Ovary (tissue), 9 donors: Measurements from ENCODE around the gene CLDN22. TPM values are rescaled to one million over a fixed set of nuclear protein-coding genes. Genes with fewer than 3 reads are reported as not detected.

ENCODE experiments used
- DNase-seq, 5 donors: peaks; one replicate each; pipeline ENCODE4 v3.0.0-alpha.2; 2019 to 2020
- H3K27ac ChIP-seq, 2 donors: fragments of 200-600 bp; one replicate each; pipeline versions ENCODE4 v1.5.1 to v1.8.0; 2019 to 2022
- H3K27me3 ChIP-seq: fragments of 200-600 bp; one replicate; pipeline ENCODE4 v1.8.0; 2022
- H3K36me3 ChIP-seq: fragments of 200-600 bp; sonication (generic); one replicate; pipeline ENCODE4 v1.5.1; 2019
- H3K4me1 ChIP-seq: one replicate; pipeline ENCODE4 v1.8.1; 2013; ENCODE audit warnings: mild to moderate bottlenecking, moderate library complexity; ENCODE audit not compliant: insufficient read depth
- H3K4me3 ChIP-seq: fragments of 200-600 bp; sonication (generic); one replicate; pipeline ENCODE4 v1.5.1; 2017
- H3K9me3 ChIP-seq, 2 donors: fragments of 200-600 bp in 1 of 2; sonication (generic) in 1 of 2; one replicate each; pipeline versions ENCODE4 v1.5.1 to v1.8.1; 2013 to 2019; ENCODE audit warnings: mild to moderate bottlenecking in 1 of 2, moderate library complexity in 1 of 2
- EP300 ChIP-seq: sonication (generic); formaldehyde crosslinking; IDR thresholded peaks from one replicate; pipeline ENCODE4 v1.6.1; 2017; ENCODE audit warnings: antibody characterized with exemption
- POLR2A ChIP-seq: fragments of 450-650 bp; IDR thresholded peaks from one replicate; pipeline ENCODE4 v1.6.1; 2017; ENCODE audit warnings: antibody characterized with exemption, mild to moderate bottlenecking, moderate library complexity
- whole genome bisulfite sequencing, 3 donors: extraction: QIAGEN DNeasy Blood & Tissue Kit in 1 of 3; methylation state at CpG; one replicate each; pipeline versions ENCODE4 v1.1.5 to v1.1.7; 2013 to 2017; 5-methylcytosine and 5-hydroxymethylcytosine counted together
- intact Hi-C, 4 donors: fragments of 100-400 bp; cut with DNase I; formaldehyde crosslinking; loops; one replicate each; pipeline versions ENCODE4 v1.11.0 to v1.15.1; 2022 to 2023
- polyA plus RNA-seq, 2 donors: library from polyadenylated mRNA; stranded (reverse); fragments of 200-250 nt in 1 of 2; fragments of 350-450 nt in 1 of 2; fragmentation: Illumina TruSeq in 1 of 2; extraction: RNeasy Lipid Tissue Mini Kit (QIAGEN cat#74804) in 1 of 2; gene quantifications; one replicate each; pipeline ENCODE4 v1.2.3, GENCODE V29; 2013 to 2014
- total RNA-seq, 7 donors: library from RNA; depleted of rRNA in 2 of 7; stranded (reverse); fragments of >200 nt in 2 of 7; fragmentation: NEBNext Ultra II Directional in 3 of 7; extraction: Animal tissue kit (Norgen Biotek cat#: 25700) in 3 of 7; gene quantifications; one replicate each; pipeline versions ENCODE4 v1.1.0 to v1.2.4, GENCODE V29; 2016 to 2023
- TF ChIP-seq, protein P1 (sequence below), 3 donors: fragments of 450-650 bp in 2 of 3; fragments of 200-600 bp in 1 of 3; IDR thresholded peaks; one replicate each; pipeline versions ENCODE4 v1.5.1 to v1.8.0; 2016 to 2022; ENCODE audit warnings: antibody characterized with exemption in 3 of 3, mild to moderate bottlenecking in 1 of 3
- donor health status: DM: no; HTN: no; CAD: no; lungs with moderate emphysema.
- donor health status: DM: no; HTN: no; CAD: no.
- donor health status: Bipolar disorder and iron deficiency.
- donor health status: DM: yes; HTN: yes; CAD: no.
- donor health status: DM: no; HTN: no; CAD: no.
- donor health status: DM: yes; HTN: yes; CAD: no.

Gene CLDN22
- total and polyA plus RNA-seq, 9 donors, result 0.08 to 0.11 TPM; not detected in 7

DNA sequence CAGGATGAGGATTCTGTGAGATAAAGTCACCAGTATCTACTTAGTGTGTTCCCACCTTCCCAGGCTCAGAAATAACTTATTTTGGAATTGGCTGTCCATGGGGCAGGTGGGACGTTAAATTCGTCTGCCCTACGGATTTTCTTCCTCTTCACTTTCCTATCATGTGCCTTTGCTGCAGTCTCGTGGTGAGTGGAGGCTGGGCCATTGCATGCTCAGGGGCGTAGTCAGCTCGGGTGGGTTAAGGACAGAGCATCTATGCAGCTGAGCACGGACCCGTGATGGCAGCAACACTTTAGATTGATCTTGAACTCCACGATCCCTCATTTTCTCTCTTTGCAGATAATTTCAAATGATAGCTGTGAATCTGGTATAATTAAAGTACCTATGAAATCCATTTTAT, 51.5 kb downstream of the CLDN22 start:
- WGBS, 3 donors, result 89 to 93% (median 89%) methylated on average over 9 of the region's 9 CpGs
- H3K27ac ChIP-seq, result no peak overlapping the region
- H3K4me3 ChIP-seq, result no peak overlapping the region
- no peaks in the 10 kb centered on the region for H3K4me1 ChIP-seq
- DNase-seq, result no peak
- H3K9me3 ChIP-seq, result no peaks in the 10 kb centered on the region
- no peaks in the 10 kb centered on the region for H3K27me3 ChIP-seq
- H3K36me3 ChIP-seq, result no peaks in the 10 kb centered on the region
- intact Hi-C loops, result no loop called here
- TF ChIP-seq POLR2A (no peak), EP300 (no peak)
- TF ChIP-seq, protein P1, sequence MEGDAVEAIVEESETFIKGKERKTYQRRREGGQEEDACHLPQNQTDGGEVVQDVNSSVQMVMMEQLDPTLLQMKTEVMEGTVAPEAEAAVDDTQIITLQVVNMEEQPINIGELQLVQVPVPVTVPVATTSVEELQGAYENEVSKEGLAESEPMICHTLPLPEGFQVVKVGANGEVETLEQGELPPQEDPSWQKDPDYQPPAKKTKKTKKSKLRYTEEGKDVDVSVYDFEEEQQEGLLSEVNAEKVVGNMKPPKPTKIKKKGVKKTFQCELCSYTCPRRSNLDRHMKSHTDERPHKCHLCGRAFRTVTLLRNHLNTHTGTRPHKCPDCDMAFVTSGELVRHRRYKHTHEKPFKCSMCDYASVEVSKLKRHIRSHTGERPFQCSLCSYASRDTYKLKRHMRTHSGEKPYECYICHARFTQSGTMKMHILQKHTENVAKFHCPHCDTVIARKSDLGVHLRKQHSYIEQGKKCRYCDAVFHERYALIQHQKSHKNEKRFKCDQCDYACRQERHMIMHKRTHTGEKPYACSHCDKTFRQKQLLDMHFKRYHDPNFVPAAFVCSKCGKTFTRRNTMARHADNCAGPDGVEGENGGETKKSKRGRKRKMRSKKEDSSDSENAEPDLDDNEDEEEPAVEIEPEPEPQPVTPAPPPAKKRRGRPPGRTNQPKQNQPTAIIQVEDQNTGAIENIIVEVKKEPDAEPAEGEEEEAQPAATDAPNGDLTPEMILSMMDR (IDR thresholded peaks at IDR 0.05), result no peak

Other genes starting within 250 kb of the CLDN22 start
- 10 to 100 TPM; 28.3 to 43.0 (median 32.7) TPM for gene WWC2, start 221.0 kb downstream of the CLDN22 start, total RNA-seq
- gene WWC2, start 221.0 kb downstream of the CLDN22 start, polyA plus RNA-seq, result 10 to 100 TPM in 1 of 2 donors, 1 to 10 TPM in 1; 9.4 to 18.8 TPM
- gene CLDN24, start 2.1 kb upstream of the CLDN22 start, total RNA-seq, result not detected
- not detected for gene CLDN24, start 2.1 kb upstream of the CLDN22 start, polyA plus RNA-seq
- 10 to 100 TPM; 17.8 to 28.8 (median 19.2) TPM for gene CDKN2AIP, start 124.4 kb upstream of the CLDN22 start, total RNA-seq
- gene CDKN2AIP, start 124.4 kb upstream of the CLDN22 start, polyA plus RNA-seq, result 10 to 100 TPM; 14.2 to 25.9 TPM
- gene ING2, start 184.8 kb upstream of the CLDN22 start, total RNA-seq, result 10 to 100 TPM; 19.3 to 47.5 (median 28.7) TPM
- gene ING2, start 184.8 kb upstream of the CLDN22 start, polyA plus RNA-seq, result 10 to 100 TPM; 38.6 to 47.3 TPM